AG04450 (cell line): ENCODE data around the gene ATP5F1D. TPM values are rescaled to one million over a fixed set of nuclear protein-coding genes. Genes with fewer than 3 reads are reported as not detected.

ENCODE experiments used
- CTCF ChIA-PET: fragments of 300-600, 350-600 bp; formaldehyde crosslinking; extraction: SDS; loops from one replicate; lab custom pipeline; 2022; ENCODE audit warnings: antibody characterized with exemption, inconsistent platforms; lab: Charles Lee
- POLR2A ChIA-PET: fragments of 350-600 bp; formaldehyde crosslinking; extraction: SDS; loops from one replicate; lab custom pipeline; 2021; ENCODE audit warnings: antibody characterized with exemption, inconsistent platforms; lab: Yijun Ruan, JAX
- DNase-seq: peaks from one replicate; pipeline ENCODE4 v3.0.0-alpha.2; 2011; ENCODE audit warnings: low read depth, low spot score
- H3K27ac ChIP-seq: one replicate; pipeline ENCODE4 v1.5.1; 2012; ENCODE audit warnings: low read depth, low read length, control low read depth
- H3K27me3 ChIP-seq: one replicate; pipeline ENCODE4 v1.6.0; 2012; ENCODE audit warnings: low read length; ENCODE audit not compliant: control insufficient read depth, insufficient read depth
- H3K4me3 ChIP-seq: 2 replicates; pipeline ENCODE4 v1.5.1; 2011; ENCODE audit warnings: mild to moderate bottlenecking, low read depth, low read length, control low read depth
- H3K9me3 ChIP-seq: 2 replicates; pipeline ENCODE4 v1.5.1; 2012; ENCODE audit warnings: low read length; ENCODE audit not compliant: control insufficient read depth, insufficient read depth
- CTCF ChIP-seq: IDR thresholded peaks from 2 replicates; pipeline ENCODE4 v1.5.1; 2011; ENCODE audit warnings: low read depth, low read length, control low read depth, inconsistent platforms
- polyA plus RNA-seq: library from polyadenylated mRNA; depleted of rRNA; stranded (reverse); fragments of >200 nt; gene quantifications from 2 replicates; pipeline ENCODE4 v1.2.3, GENCODE V29; 2011

The ATP5F1D gene
- polyA plus RNA-seq, 1 experiment, result 36.4 TPM

GRCh38 chr19:1268226-1269064 lies 26.9 kb downstream of the ATP5F1D start:
- no peak for DNase-seq
- POLR2A ChIA-PET, result interaction anchor here (0.5 to 7.1 kb wide), 50 partner anchors 8 to 596 kb away, joined by 3 to 241 read pairs (median 5); partner anchors contain the start of genes ABCA7, ATP5F1D, CNN2 and DAZAP1
- TF ChIP-seq CTCF, result no peak
- H3K4me3 ChIP-seq, result no peak overlapping the region
- no peaks in the 10 kb centered on the region; the same call in 1 of the 2 replicates for H3K9me3 ChIP-seq
- peak overlapping the region; percentile 31 for H3K27ac ChIP-seq
- CTCF ChIA-PET, result interaction anchor here (5.0 kb wide), 1 partner anchor 25 kb away, joined by 224 read pairs; the partner anchor contains the start of gene ATP5F1D
- H3K27me3 ChIP-seq, result no peaks in the 10 kb centered on the region

- ChIA-PET CTCF (interaction anchor here (5.0 kb wide), 1 partner anchor 25 kb away, joined by 224 read pairs; the partner anchor contains the start of gene ATP5F1D), POLR2A (interaction anchor here (0.5 to 7.1 kb wide), 51 partner anchors 9 to 596 kb away, joined by 3 to 241 read pairs (median 5); partner anchors contain the start of genes ABCA7, ATP5F1D, CNN2 and DAZAP1)
- no peak for TF ChIP-seq CTCF
- H3K27ac ChIP-seq, result peak within 1 kb of the TSS; percentile 94
- no peaks in the 10 kb centered on the region for H3K27me3 ChIP-seq
- H3K9me3 ChIP-seq, result peaks cover 4% of the 10 kb centered on the region; the same call in 1 of the 2 replicates
- H3K4me3 ChIP-seq, result peak within 1 kb of the TSS; percentile 94
- peak; percentile 98 for DNase-seq
Observed at GRCh38 chr19:1269065-1269477, 27.5 kb downstream of the ATP5F1D start, which contains the start of gene CIRBP. Gene CIRBP (plus strand): TSS chr19:1269332. CDS start chr19:1270934, 1,602 bp downstream.

- TF ChIP-seq CTCF, result no peak
- no peak for DNase-seq
- H3K9me3 ChIP-seq, result peaks cover 9% of the 10 kb centered on the region; the same call in 1 of the 2 replicates
- H3K27ac ChIP-seq, result peak overlapping the region; percentile 94
- ChIA-PET POLR2A (interaction anchor here (0.6 to 7.1 kb wide), 39 partner anchors 8 to 885 kb away, joined by 3 to 241 read pairs (median 5); partner anchors contain the start of genes ATP5F1D, CNN2, DAZAP1 and RNU6-2), CTCF (interaction anchor here (5.0 kb wide), 1 partner anchor 26 kb away, joined by 224 read pairs; the partner anchor contains the start of gene ATP5F1D)
- peak overlapping the region; percentile 94 for H3K4me3 ChIP-seq
- H3K27me3 ChIP-seq, result no peaks in the 10 kb centered on the region
Observed at GRCh38 chr19:1269478-1270212, 28.1 kb downstream of the ATP5F1D start.

- CTCF ChIA-PET, result no interaction called here
- POLR2A ChIA-PET, result interaction anchor here (0.8 to 7.1 kb wide), 3 partner anchors 14 to 26 kb away, joined by 4 to 241 read pairs (median 237); no protein-coding TSS in a partner anchor
- H3K27me3 ChIP-seq, result no peaks in the 10 kb centered on the region
- H3K4me3 ChIP-seq, result peak overlapping the region; percentile 94
- DNase-seq, result no peak
- H3K27ac ChIP-seq, result peak overlapping the region; percentile 94
- TF ChIP-seq CTCF, result no peak
- H3K9me3 ChIP-seq, result peaks cover 12% of the 10 kb centered on the region; the same call in 1 of the 2 replicates
Observed at GRCh38 chr19:1270213-1270853, 28.8 kb downstream of the ATP5F1D start.
